Activated CD4-positive, alpha-beta T cell treated with anti-CD3 and anti-CD28 coated beads, Interleukin-2, amount 50 U/mL, for 4 hours (primary cell): ENCODE measurements around the gene GTF3C4.

Source experiments
- DNase-seq, 2 experiments: peaks; one replicate each; pipeline ENCODE4 v3.0.0-alpha.2; 2020

Gene GTF3C4

DNA sequence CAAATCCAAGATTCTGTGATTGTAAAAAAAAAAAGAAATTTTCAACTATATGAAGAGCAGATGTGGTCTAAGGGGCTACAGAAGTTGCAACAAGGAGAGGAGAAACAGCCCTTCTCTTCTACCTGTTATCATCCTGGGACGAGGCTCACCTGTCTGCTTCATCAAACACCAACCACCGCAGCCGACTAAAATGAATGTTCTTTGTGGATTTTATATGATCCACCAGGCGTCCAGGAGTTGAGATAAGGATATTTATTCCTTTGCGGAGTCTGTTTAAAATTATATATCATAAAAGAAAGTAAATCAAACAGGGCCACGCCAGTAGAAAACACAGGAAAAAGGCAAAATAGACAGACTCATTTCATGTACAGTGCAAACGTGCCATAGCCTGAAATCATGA lies 22.0 kb upstream of the GTF3C4 start:
- DNase-seq = no peak

DNA sequence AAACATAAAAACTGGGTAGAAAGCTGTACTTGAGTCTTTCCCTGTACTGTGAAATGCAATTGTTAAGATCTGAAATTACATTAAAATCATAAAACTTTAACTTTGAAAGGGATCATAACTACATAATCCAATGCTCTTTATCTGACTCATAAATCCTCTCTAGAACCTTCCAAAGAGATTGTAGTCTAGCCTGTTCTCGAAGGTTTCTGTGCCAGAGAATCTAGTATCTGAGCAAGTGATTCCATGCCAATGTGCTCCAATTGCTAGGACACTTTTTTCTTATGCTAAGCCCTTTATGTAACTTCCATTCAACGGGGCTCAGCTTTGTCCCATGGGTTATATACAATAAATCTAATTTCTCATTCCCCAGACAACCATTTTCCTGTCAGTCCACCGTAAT lies 21.6 kb upstream of the GTF3C4 start:
- DNase-seq = no peak

GRCh38 chr9:132651259-132651658 lies 19.0 kb upstream of the GTF3C4 start:
- no peak for DNase-seq

DNA sequence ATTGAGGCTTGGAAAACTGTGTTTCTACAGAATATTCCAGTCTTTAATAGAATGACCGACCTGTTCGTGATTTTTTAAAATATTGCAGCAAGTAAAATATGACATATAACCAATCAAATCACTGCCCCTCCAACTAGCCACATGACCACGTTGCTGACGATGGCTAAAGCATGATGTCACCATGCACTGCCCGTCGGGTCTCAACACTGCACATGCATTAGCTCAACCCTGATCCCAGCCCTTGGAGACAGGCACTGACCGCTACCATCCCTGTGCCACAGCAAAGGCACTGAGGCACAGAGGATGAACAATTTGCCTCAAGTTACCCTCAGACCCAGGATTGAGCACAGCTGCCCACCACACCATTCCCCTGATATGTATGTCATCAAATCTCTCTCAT lies 14.0 kb upstream of the GTF3C4 start:
- no peak for DNase-seq

- no peak for DNase-seq
These were observed 7.9 kb upstream of the GTF3C4 start for GRCh38 chr9:132662152-132662945.

DNA sequence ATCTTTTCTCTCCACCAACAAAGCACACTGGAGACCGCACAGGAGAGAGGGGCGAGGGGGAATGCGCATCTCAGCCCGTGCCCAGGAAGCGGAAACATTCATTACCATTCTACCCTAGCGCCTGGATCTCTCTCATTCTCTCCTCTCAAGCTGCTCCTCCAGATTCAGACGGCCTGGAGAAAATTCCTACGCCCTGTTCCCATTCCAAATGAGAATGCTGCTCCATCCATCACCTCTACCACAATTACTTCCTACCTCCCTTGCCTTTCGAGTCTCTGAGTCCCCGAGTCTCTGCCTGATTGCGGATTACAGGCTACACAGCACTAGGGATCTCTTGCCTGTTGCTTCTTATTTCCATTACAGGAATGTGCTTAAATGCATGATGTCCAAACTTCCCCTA lies 7.1 kb upstream of the GTF3C4 start:
- no peak for DNase-seq

DNA sequence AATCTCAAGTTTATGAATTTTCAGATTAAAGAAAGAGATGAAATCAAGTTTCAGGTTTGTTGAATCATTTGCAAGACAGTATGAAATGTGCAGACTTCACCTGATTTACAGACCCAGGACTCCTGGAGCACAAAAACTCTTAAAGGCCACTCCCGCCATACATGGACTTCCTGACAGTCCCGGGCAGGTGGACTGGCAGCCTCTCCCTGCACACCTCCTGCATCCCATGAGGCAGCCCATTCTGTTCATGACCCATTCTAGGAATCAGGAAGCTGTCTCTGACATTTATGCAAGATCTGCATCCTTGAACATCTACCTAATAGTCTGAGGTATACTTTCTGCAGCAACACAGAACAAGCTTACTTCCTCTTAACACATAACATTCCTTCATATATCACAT lies 6.4 kb upstream of the GTF3C4 start:
- no peak for DNase-seq

- no peak for DNase-seq
These were observed 956 bp upstream of the GTF3C4 start for GRCh38 chr9:132669319-132669697.

DNA sequence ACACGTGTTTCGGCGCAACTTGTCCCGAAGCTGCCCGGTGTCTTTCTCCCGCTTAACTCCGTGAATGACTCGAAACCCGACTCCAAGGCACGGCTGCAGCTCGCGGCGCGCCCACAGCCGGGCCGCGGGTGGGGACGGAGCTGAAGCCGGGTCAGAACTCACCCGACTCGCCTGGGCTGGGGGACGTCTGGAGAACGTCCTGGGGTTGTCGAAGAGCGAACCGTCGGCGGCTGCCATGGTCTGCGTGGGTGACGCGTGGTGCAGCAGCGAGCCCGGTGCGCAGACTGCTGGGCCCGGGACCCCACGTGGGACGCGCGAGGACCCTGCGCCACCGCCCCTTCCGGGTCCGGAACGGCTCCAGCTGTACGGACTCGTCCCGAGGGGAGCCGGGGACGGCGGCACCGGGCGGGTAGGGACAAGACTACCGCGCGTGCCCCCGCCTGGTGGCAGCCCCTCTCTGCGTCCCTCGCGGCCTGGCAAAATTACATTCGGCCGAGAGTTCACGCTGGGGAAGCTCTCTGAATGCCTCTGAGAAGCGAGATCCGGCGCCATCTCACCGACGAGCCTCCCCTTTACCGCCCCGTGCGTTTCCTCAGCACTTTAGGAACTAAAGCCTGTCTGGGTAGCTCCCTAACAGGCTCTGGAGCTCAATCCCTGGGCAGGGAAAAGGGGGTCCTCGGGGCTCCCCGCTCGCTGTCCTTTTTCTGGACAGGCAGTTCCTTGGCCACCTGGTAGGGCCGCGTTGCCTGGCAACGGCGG lies 387 bp upstream of the GTF3C4 start, which contains the start of gene DDX31:
TSS of gene DDX31 (minus strand) at position 286 of the 759 bp plus-strand sequence. CDS start at position 237, 49 bp downstream.
- DNase-seq = peak; percentile 81 to 85

GRCh38 chr9:132671620-132672412 lies 1.6 kb downstream of the GTF3C4 start:
- no peak for DNase-seq

- no peak for DNase-seq
These were observed 2.1 kb downstream of the GTF3C4 start for GRCh38 chr9:132672413-132672690.

DNA sequence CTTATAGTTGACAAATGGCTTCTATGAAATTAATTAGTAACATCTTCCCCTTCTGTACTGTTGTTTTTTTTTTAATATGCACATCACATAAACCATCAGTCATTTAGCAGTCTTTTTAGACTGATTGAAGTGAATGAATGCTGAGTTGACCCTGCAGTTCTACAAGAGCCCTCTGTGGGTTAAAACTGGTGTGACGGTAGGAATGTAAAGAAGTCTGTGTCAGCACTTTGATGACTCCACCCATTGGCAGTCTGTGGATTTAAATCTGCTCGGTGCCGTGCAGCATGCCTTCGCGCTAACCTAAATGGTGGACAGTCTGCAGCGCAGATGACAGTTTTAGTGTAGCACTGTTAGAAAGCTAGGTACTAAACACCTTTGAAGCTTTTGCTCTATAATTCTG lies 3.1 kb downstream of the GTF3C4 start:
- no peak for DNase-seq

DNA sequence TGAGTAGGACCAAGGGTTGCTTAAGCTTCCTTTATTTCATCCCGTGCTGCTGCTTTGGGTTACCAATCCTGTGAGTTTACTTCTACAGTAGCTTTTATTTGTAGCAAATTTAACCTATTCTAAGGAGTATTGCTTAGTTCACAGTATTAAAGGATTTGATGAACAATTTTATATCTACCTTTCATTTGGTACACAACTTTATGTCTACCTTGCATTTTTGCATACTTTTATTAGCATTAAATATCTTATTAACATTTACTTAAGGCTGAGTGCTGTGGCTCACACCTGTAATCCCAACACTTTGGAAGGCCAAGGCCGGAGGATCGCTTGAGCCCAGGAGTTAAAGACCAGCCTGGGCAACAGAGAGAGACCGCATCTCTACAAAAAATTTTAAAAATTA lies 4.2 kb downstream of the GTF3C4 start:
- no peak for DNase-seq

- no peak for DNase-seq
These were observed 7.7 kb downstream of the GTF3C4 start for GRCh38 chr9:132677976-132678375.

DNA sequence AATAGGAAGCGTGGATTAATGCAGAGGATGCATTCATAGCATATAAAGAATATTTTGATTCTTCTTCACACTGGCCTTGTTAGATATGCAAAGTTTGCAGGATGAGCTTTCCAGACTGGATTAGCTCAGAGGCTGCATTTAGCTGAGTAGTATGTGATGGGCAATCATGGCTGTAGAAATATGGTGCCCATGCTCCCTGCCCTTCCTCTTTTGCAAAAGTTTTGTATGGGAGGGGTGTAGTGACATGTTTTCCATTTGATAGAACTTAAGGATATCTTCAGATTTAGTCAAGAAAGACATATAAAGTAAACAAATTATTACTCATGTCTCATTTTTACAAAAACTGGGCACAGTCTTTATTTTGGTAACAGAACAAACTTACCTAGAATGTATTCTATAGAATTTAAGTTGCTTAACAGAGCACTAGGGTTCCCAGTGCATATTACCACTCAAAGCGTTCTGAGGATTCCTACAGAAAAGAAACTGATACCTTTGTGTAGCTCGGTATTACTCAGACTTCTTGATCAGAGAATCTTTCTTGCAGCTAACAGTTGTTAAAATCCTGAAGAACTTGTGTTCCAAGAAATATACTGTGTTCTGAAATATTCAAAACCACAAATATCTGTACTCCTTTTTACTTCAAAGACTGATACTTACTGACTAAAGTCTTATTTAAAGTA lies 9.8 kb downstream of the GTF3C4 start:
- no peak for DNase-seq

- DNase-seq = no peak
These were observed 11.3 kb downstream of the GTF3C4 start for GRCh38 chr9:132681561-132681960.

DNA sequence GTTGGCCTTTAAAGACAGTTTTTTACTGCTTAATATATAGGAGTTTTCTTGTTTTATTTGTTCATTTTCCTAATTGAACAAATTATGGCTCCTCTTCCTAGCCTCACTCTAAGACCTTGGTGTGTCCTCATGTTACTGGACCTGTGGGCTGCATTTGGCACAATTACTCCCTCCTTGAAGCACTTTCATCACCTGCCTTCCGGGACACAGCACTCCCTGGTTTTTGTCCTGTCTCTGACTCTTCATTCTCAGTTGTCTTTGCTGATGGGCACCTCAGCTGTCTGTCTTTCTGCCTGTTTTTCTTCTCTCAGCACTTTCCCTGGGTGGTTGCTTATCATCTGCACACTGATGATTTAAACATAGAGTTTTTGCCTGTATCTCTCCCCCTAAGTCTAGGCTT lies 13.6 kb downstream of the GTF3C4 start:
- no peak for DNase-seq

DNA sequence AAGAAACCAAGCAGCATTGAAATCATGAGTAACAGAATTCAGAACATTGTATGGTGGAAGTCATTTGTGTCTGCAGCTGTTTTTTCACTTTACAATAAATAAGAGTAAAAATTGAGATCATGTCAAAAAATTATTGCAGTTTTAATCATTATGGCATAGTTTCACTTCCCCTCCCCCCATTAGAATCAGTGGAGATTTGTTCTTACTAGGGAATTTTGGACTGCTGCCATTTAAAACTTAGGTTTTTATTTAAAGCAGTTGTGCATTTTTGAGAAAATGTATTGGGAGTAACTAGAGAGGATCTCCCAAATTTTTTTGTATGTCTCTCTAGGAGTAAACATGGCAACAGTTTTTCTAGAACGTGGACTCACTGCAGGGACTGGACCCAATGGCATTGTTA lies 20.4 kb downstream of the GTF3C4 start:
- no peak for DNase-seq

DNA sequence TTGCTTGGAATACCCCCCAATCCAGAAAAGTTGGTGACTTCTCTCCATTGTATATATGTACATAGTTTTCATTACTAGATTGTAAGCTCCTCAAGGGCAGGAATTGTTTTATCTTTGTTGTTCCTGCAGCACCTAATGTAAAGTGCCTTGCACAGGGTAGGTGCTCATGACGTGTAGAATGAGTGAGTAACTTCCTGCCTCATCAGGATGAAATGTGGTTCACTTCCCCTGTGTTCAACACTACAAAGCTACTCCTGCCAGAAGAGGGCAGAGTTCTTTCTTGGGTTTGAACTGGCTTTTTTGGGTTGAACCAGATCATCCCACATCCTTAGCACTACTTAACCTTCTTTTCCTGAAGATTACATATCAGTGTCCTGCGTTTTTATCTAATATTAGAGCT lies 23.9 kb downstream of the GTF3C4 start:
- DNase-seq = no peak

DNA sequence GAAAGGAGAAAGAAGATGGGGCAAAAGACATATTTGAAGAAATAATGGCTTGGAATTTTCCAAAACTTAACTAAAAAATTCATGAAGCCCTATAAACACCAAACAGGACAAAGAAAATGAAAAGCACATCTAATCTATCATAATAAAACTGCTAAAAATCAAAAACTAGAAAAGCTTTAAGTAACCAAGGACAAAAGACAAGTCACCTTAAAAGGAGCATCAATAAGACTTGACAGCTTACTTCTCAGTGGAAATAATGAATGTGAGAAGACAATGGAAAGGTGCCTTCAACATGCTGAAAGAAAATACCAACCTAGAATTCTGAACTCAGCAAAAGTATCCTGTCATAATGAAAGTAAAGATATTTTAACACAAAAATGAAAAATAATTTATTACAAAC lies 27.0 kb downstream of the GTF3C4 start:
- DNase-seq = no peak

GRCh38 chr9:132698989-132699388 lies 28.7 kb downstream of the GTF3C4 start:
- no peak for DNase-seq

- DNase-seq = no peak
These were observed 29.7 kb downstream of the GTF3C4 start for GRCh38 chr9:132699956-132700355.

- no peak for DNase-seq
These were observed 32.0 kb downstream of the GTF3C4 start for GRCh38 chr9:132702254-132702653.
